Measurements from ENCODE around the gene NPR2.
A peak's percentile ranks its signal among the peaks of the same experiment; 100 is the strongest.

Gene NPR2

GRCh38 chr9:35834260-35835215 lies 43.1 kb downstream of the NPR2 start:
- no peak for DNase-seq (ENCODE audit: low read depth)

GRCh38 chr9:35835216-35835632 lies 43.8 kb downstream of the NPR2 start:
- no peak for DNase-seq (ENCODE audit: low read depth)

GRCh38 chr9:35835766-35836165 lies 44.4 kb downstream of the NPR2 start:
- no peak for DNase-seq (ENCODE audit: low read depth)

GRCh38 chr9:35836595-35836994 lies 45.2 kb downstream of the NPR2 start:
- DNase-seq (ENCODE audit: low read depth): no peak

DNA sequence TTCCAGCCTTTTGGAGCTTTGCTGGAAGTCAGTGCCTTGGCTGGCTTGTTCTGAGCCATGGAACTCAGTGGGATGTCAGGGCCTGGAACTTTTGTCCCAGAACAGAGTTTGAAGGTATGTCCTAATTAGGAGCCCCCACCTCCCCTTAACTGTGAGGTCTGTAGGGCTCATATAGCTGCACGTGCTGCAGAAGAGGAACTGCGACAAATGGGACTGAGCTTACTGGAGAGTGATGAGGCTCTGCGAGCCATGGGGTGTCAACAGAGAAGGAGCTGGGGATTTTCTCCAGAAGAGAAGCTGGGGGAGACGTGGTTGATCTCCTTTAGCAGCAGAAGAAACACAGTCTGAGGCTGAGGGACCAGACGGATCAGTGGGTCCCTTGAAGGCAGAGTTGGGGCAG lies 48.5 kb downstream of the NPR2 start:
- DNase-seq (ENCODE audit: low read depth): no peak

DNA sequence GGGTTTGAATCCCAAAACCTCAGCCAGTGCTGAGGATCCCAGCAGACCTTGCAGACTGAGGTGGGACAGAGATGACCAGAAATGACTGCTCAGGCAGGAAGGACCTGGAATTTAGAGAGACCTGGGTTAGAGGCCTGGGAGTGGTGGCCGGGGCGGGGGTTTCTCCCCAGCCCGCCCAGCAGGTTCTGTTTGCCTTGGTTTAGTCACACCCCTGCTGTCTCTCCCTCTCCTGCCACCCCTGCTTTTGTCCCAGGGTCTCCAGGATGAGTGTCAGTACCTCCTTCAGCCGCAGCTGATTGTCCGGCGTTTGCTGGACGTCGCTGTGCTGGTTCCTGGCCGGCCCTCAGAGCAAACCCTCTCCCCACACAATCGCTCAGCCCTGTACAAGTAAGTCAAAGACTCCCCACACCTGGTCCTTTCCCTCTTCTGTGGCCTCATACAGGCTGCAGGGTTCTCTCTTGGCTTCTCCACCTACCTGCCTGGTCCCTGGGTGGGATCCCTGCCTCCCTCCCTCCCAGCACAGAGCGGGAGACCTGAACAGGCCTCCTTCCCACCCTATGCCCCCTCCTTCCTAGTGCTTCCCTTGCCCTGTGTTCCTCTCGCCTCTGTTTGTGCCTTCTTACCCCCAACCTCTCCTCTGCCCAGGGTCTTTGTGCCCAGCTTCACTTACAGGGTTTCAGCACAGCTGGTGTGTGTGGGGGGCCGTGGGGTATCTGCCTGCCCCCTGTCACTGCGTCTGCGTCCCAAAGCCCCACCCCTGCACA lies 49.7 kb downstream of the NPR2 start:
- DNase-seq (ENCODE audit: low read depth): no peak

DNA sequence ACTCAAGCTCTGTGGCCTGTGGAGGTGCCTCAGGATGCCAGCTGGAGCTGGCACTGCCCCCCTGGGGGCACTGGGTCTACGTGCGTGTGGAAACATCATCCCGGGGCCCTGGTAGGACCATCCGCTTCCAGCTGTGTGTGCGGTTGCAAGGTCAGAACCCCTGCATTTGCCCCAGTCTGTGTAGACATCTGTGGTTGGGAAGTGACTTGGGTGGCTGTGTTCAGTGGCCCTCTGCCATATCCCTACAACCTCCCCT lies 50.2 kb downstream of the NPR2 start:
- DNase-seq (ENCODE audit: low read depth): no peak

GRCh38 chr9:35842020-35842745 lies 50.8 kb downstream of the NPR2 start:
- DNase-seq (ENCODE audit: low read depth): no peak

DNA sequence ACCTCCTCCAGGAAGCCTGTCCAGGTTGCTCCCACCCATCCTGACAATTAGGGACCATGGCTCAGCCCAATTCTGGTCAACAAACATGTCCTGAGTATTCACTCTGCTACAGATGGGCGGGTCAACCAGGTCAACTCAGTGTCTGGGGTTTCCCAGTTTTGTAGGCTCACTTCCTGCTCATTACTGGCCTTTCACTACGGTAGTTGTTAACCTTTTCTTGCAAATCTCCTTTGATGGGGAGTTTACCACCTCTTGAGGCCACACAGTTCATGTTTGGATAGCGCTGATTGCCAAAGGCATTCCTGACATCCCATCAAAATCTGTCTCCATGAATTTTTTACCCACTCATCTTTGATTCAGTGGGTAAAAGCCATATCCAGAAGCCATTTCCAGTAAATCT lies 51.4 kb downstream of the NPR2 start:
- DNase-seq (ENCODE audit: low read depth): no peak

GRCh38 chr9:35844628-35845270 lies 53.4 kb downstream of the NPR2 start:
- DNase-seq (ENCODE audit: low read depth): no peak

DNA sequence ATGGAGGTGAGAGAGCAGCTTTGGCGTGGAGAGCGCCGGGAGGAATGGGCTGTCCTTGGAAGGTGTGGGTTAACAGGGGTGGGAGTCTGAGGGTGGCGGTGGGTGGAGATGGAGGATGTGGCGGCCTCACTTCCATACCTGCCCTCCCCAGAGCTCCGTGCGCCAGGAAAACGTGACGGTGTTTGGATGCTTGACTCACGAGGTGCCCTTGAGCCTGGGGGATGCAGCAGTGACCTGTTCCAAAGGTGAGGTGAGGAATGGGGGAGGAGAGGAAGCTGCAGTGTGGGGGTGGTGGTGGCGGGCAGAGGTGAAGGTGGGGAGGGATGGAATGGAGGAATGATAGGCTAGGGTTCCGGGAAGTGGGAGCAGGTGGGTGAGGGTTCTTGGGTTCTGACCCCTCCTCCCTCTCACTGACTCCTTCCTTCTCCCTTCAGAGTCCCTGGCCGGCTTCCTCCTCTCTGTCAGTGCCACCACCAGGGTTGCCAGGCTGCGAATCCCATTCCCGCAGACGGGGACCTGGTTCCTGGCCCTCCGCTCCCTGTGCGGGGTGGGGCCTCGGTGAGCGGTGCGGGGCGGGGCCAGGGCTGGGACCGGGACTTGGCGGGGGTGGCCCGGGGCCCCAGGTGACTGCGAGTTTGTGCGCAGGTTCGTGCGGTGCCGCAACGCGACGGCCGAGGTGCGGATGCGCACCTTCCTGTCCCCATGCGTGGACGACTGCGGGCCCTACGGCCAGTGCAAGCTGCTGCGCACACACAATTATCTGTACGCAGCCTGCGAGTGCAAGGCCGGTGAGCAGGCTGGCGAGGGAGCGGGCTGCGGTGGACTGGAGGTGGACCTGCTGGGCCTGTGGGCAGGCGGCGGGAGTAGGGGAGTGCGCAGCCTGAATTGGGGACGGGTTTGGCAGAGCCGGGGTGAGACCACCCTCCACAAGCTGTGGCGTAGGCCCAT lies 54.7 kb downstream of the NPR2 start:
- DNase-seq (ENCODE audit: low read depth): no peak

GRCh38 chr9:35847792-35848572 lies 56.6 kb downstream of the NPR2 start:
- DNase-seq (ENCODE audit: low read depth): peak; percentile 34

- DNase-seq (ENCODE audit: low read depth): no peak
Observed at GRCh38 chr9:35852267-35852815, 61.0 kb downstream of the NPR2 start.

DNA sequence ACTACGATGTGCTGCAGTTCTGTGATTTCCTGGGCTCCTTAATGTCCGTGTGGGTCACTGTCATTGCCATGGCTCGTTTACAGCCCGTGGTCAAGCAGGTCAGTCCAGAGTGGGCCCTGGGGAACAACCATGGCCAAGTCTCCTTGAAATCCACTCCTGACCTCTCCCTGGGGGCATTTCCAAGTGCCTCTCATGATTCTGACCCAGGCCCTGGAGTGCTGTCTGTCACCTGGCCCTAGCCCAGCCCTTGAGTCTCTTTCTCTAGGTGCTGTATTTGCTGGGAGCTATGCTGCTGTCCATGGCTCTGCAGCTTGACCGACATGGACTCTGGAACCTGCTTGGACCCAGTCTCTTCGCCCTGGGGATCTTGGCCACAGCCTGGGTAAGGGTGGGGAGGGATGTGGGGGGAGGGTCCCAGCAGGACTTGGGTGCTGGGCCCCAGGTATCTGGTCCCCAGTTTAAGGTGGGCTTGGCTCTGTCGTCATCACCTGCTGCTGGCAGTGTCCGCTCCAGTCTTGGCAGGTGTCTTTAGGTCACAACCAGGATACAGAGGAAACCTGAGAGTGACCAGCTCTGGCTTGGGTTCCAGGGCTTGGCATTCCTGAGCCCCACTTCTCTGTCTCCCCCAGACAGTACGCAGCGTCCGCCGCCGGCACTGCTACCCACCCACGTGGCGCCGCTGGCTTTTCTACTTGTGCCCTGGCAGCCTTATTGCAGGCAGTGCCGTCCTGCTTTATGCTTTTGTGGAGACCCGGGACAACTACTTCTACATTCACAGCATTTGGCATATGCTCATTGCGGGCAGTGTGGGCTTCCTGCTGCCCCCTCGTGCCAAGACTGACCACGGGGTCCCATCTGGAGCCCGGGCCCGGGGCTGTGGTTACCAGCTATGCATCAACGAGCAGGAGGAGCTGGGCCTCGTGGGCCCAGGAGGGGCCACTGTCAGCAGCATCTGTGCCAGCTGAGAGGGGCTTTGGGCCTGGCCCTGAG lies 61.8 kb downstream of the NPR2 start:
- DNase-seq (ENCODE audit: low read depth): no peak

- DNase-seq (ENCODE audit: low read depth): no peak
Observed at GRCh38 chr9:35854091-35854762, 62.8 kb downstream of the NPR2 start.

- no peak for DNase-seq (ENCODE audit: low read depth)
Observed at GRCh38 chr9:35856206-35856605, 64.8 kb downstream of the NPR2 start.

DNA sequence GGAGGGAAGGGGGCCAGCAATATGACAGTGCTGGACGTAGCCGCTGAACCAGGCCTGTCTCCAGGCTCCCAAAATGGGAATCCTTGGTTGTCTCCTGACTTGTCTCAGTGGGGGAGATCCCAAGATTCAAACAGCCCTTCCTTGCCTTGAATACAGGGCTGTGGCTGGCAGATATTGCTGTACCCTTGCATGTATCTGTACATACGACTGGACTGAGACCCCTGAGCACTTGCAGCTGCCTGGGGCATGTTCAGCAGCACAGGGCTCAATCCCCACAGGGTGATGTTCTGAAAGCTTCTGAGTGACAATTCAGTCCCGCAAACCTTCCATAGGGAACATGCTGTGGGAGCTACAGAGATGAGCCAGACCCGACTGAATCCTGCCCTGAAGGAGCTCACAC lies 65.5 kb downstream of the NPR2 start:
- DNase-seq (ENCODE audit: low read depth): no peak

DNA sequence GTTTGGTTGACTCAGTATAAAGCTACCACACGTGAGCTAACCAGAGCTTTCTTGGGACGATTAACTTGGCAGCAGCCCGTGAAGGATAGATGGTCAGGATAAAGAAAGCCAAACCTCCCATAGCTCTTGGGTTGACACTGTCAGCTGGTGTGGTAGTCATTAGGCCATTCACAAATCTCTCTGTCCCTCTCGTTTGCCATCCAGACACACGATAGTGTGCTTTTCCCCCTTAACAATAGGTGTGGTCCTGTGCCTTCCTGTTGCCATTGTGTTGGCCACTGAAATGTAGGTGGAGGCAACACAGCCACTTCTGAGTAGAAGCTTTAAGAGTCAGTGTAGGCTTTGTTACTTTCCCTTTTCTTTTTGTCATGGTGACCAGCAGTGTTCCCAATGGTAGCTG lies 67.1 kb downstream of the NPR2 start:
- DNase-seq (ENCODE audit: low read depth): no peak
